HG03159 (cell line): ENCODE results near the gene NEU3.
"Not testable (repeated sequence)": the region's sequence is repeated elsewhere in the genome, so short reads cannot be mapped to it uniquely, and the experiment has no call there.

Experiments
- ATAC-seq: cut with Tn5 transposase; IDR thresholded peaks from one replicate; pipeline ENCODE4 v1.9.1; 2021; ENCODE audit warnings: mild to moderate bottlenecking, moderate library complexity; ENCODE audit not compliant: unreplicated experiment

Gene NEU3, protein sequence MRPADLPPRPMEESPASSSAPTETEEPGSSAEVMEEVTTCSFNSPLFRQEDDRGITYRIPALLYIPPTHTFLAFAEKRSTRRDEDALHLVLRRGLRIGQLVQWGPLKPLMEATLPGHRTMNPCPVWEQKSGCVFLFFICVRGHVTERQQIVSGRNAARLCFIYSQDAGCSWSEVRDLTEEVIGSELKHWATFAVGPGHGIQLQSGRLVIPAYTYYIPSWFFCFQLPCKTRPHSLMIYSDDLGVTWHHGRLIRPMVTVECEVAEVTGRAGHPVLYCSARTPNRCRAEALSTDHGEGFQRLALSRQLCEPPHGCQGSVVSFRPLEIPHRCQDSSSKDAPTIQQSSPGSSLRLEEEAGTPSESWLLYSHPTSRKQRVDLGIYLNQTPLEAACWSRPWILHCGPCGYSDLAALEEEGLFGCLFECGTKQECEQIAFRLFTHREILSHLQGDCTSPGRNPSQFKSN

DNA sequence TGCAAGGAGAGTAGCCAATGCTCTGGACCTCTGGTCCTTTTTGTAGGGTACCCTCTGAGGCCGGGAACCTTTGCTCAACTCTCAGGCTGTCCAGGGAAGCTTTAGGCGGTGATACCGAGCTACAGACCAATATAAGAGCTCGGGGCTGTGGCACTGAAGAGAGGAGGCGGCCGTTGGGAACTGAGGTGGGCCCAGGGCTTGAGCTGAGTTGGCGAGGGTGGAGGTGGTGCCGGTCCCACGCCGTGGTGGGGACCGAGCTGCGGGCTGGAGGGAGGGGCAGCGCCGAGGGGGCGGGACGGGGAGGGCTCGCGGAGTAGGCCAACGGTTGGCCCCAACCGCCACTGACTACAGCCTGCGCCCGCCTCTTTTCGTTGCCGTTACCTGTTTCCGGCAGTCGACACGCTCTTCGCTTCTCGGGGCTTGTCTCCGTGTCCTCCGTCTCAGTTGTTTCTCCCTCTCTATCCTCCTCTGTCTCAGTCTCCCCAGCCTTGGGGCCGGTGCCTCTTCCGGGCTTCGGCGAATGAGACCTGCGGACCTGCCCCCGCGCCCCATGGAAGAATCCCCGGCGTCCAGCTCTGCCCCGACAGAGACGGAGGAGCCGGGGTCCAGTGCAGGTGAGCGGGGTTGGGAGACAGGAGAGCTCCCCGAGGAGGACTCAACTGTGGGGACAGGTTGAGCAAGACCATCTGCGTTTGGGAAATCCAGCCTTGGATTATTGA, at the start of gene NEU3:
Gene NEU3, plus strand, starts transcription at position 393 of the 719 bp plus-strand sequence. Its CDS starts 128 bp downstream, at position 521.
- peak; percentile 82 for ATAC-seq

DNA sequence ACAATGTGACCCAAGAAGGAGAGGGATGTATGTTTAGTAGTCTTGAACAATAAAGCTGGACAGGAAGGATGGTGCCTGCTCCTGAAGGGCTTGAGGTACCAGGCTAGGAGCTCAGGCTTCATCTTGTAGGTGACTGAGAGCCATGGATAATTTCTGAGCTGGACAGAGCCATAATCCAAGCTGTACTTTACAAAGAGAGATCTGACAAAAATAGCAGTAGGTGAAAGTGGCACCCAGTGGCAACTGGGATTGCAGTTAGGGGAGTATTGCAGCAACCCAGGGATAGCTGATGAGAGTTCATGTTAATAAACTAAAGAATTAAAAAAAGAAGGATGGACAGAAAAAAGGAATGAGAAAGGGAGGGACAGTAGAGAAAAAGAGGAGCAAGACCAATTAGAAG, 47.2 kb upstream of the NEU3 start:
- no peak for ATAC-seq

DNA sequence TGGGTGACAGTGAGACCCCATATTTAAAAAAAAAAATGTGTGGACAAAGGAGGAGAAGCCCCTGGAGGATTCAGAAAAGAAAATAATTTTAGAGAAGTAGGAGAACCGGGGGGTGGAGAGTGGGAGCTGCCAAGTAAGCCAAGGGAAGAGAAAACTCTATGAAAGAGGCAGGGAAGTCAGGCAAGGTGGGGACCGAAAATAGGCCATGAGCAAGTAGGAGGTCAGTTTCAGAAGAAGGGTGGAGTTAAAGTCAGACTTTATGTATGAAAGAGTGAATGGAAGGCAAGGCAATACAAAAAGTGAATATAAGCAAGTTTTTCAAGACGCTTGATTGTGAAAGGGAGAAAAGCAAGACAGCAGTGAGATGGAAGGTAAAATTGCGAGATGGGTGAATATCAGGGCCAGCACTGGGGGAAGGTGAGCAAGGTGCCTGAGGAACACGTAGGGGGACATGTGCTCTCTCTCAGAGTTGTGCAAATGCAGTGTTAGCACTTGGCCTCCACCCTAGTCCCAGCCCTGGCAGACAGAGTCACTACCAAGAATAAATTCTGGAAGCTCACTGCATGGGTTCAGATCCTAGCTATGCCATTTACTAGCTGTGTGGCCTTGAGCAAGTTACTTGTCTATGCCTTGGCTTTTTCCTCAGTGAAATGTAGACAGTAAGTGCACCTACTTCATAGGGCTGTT, 46.5 kb upstream of the NEU3 start:
- ATAC-seq: no peak

DNA sequence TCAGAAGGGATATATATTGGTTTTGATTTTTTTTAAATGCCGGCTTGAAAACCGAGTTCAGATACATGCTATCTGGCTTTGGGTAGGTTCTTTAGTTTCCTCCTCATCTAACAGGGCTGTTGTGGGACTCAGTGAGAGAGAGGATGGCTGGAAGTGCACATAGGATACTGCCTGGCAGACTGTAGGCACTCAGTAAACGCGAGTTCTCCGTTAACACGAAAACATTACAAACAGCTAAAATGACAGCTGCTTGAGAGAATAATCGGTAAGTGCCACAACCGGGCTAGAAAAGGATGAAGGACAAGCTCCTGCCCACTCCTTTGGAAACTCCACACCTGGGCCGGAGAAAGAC, 40.2 kb upstream of the NEU3 start:
- peak; percentile 13 for ATAC-seq

DNA sequence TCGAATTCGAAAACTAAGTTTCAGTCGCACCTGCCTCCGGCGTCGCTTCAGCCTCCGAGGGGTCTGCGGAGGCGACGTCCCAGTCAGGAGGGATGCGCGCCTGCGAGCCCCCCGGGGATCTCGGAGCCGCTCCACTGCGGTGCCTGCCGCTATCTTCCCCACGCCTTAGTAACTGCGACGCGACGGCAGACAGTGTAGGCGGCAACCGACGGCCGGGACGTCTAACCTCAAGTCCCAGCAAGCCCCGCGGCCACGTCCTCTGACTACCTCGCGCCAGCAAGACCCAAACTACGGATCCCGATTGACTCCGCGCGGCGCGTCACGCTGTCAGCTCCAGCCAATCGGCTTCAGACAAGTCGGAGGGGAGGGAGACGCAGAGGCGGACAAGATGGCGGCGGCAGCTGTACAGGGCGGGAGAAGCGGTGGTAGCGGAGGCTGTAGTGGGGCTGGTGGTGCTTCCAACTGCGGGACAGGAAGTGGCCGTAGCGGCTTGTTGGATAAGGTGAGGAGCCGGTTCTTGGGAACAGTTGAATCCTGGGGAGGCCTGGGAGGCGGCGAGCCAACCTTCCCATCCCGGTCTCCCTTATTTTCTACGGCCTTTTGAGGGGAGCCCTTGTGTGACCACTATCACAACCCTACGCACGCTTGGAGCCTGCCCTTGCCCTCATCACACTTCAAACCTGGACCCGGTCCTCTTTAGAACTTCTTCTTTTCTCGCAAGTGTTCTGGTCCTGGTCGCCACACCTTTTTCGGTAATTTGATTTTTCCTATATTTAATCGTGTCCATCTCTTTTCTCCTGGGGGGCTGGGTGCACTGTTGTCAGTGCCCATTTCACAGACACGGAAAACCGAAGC, 39.6 kb upstream of the NEU3 start, which contains the start of the genes SPCS2 and XRRA1:
Gene SPCS2, plus strand, starts transcription at position 369 of the 855 bp plus-strand sequence. Its CDS starts 20 bp downstream, at position 389.
Gene XRRA1, minus strand, starts transcription at position 194 of the 855 bp plus-strand sequence. CDS start 8,213 bp downstream, outside the sequence.
- ATAC-seq: peak; percentile 89

DNA sequence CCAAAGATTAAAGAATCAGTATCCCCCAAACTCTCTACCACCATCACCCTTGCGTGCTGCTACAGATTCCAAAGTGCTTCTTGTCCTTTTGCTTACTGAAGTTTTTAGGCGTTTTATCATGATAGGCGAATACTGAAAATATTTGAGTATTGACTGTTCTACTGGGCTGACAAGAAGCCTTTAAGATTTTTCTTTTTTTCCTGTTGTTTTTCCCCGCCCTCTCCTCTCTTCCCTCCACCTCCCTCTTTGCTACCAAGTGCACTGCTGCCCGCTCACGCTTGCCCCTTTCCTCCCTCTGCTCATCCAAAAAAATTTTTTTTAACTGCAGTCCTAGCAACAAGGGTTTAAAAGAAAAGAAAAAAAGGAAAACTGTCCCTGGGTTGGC, 39.0 kb upstream of the NEU3 start:
- ATAC-seq: no peak

DNA sequence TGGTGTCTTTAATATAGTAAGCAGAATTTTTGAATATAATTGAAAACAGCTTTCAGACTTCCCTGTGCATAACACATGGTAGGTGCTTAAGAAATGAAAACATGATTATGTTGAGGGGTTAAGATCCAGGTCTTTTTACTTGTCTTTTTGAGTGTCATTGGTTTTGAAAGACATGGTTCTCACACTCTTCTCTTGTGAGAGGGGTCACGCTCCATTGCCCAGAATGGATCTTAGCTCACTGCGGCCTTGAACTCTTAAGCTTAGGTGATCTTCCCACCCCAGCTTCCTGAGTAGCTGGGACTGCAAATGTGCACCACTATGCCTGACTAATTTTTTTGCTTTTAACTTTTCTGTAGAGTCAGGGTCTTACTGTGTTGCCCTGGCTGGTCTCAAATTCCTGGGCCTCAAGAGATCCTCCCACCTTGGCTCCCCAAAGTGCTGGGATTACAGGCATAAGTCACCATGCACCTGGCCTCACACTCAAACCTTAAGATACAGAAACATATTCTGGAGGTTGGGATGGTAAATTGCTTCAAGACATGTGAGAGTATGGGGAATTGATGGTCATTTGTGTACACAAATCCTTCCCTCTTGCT, 38.3 kb upstream of the NEU3 start:
- ATAC-seq: no peak

DNA sequence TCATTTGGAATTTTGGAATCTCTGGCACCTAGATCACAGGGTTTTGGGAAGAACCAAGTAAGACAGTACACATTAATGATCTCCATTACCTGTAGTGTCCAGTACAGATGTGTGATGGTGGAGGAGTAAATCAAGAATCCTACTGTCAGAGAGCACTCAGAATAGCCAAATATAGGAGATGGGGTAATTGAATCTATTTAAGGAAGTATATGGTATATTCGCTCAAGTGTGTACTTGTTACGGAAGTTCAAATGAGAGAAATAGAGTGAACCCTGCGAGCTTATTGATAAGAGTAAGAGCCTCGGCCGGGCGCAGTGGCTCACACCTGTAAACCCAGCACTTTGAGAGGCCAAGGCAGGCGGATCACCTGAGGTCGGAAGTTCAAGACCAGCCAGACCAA, 37.5 kb upstream of the NEU3 start:
- no peak for ATAC-seq

DNA sequence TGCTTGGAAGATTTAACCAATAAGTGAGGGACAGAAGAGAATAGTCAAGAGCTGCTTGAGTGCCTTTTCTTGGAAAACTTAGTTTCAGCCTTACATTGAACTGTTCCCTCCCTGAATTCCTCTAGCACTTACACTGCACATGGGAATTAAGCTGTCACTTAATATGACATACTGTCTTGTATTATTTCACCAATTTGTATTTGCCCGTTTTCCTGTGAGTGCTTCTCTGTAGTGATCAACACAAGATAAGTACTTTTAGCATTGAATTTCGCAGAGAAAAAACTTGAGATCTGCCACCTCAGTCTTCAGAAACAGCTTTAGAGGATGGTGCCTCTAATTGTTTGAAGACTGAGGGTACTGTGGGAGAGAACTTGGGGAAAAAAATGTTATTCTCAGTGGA, 36.0 kb upstream of the NEU3 start:
- ATAC-seq: no peak

DNA sequence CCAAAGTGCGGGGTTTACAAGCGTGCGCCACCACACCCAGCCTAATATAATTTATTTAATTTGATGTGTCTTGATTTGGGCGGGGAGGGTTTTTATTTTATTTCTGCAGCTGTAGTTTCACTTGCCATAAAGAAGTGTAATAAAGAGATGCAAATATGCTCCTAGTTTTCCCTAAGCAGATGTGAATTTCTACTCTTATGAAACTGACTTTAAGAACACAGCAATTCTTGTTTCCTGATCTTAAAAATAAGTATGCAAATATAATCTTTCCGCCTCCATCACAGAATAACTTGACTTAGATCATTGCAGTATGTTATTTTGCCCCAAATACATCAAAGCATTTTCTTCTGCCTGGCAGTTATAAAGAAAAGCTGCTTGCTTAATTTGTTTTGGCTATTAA, 35.3 kb upstream of the NEU3 start:
- no peak for ATAC-seq

DNA sequence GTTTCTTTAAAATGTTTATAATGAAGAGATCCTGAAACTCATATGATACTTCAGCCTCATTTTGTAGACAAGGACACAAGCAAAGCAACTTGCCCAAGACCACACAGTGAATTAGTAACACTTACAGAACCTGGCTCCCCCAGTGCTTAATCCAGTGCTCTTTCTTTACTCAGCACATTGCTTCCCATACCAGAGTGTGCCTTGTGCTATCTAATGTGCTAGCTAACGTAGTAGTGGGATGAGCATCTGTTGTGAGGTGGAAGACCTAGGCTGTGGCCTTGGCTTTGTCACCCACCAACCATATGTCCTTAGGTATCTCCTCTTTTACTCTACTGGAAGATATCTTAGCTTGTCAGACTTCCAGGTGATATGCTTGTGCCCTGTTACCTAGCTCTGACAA, 34.5 kb upstream of the NEU3 start:
- ATAC-seq: no peak

DNA sequence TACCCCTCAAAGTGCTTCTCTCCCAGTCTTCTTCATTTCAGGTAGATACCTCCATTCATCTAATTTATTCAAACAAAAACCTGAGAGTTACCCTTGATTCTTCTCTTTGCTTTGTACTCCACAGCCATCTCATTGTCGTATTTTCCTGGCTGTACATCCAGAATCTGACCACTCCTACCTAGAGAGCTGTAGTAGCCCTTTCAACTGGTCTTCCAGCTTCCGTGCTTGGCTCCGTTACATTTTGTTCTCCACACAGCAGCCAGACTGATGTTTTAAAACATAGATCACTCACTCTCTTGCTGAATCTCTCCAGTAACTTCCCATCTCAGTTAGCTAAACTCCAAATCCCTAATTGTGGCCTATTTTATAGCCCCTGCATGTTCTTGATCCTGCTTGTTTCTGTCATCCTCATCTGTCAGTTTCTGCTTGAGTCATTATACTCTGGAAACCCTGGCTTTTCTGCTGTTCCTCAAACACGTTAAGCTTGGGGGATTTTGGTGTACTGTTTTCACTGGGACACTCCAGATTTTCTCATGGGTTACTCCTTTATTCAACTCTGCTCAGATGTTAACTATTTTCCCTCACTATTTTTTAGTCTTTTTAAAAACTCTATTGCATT, 32.2 kb upstream of the NEU3 start:
- ATAC-seq: no peak

DNA sequence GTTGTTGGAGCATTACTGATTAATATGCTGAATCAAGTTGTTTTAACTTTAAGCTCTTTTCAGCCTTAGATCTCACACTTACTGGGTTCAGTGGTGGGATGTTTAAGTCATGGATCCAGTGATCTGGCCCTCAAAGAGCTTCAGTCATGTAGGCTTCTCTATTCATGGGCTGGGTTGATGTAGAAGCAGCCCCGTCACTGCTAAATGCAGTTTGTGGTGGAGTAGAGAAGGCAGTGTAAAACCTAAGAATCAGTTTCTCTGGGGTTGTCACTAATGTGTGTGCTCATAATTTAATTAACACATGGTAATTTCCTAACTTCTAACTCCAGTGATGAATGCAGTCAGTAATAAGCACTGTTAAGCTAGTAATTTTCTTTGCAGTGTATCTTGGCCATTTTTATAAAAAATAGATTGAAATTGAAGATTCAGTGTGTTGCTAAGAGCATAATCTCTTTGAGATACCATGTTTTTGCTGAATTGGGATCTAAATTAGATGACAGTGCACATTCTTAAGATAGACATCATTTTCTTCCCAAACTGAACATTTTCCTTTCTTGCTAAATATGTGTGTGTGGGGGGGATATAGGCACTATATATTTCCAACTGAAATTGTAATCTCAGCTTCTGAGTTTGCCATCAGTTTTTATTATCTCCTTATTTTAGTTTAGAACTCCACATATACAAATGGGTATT, 30.6 kb upstream of the NEU3 start:
- ATAC-seq: no peak

DNA sequence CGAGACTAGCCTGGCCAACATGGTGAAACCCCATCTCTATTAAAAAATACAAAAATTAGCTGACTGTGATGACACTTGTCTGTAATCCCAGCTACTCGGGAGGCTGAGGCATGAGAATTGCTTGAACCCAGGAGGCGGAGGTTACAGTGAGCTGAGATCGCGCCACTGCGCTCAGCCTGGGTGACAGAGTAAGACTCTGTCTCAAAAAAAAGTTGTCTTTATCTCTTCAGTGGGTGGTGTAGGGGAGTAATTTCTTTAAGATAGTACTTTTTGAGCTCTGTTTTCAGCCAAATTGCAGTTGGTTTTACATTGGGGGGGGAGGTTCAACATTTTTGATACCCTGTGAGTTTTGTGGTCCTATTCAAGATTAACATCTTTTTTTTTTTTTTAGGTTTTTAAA, 28.6 kb upstream of the NEU3 start:
- ATAC-seq: not testable (repeated sequence)

DNA sequence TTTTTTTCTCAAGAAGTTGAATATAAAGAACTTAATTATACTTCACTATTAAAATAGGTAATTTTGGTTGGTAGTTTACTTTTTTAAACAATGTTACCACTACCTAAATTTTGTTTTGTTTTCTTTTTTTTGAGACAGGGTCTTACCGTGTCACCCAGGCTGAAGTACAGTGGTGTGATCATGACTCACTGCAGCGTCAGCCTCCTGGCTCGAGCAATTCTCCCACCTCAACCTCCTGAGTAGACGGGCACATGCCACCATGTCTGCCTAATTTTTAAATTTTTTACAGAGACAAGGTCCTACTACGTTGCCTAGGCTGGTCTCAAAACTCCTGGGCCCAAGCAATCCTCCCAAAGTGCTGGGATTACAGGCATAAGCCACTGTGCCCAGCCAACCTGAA, 22.1 kb upstream of the NEU3 start:
- no peak for ATAC-seq

DNA sequence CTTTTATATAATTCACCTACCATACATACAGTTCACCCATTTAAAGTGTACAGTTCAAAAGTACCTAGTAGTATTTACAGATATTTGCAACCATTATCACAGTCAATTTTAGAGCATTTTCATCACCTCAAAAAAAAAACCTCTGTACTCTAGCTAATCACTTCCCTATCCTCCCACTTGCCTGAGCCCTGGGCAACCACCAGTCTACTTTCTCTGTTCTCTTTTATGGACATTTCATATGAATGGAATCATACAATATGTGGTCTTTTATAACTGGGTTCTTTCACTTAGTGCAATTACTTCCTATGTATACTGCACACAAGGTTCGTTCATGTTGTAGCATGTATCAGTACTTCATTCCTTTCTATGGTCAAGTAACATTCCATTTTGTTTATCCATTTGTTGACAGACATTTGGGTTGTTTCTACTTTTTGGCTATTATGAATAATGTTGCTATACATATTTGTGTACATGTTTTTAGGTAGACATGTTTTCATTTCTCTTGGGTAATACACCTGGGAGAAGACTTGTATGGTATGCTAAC, 17.8 kb upstream of the NEU3 start:
- no peak for ATAC-seq

DNA sequence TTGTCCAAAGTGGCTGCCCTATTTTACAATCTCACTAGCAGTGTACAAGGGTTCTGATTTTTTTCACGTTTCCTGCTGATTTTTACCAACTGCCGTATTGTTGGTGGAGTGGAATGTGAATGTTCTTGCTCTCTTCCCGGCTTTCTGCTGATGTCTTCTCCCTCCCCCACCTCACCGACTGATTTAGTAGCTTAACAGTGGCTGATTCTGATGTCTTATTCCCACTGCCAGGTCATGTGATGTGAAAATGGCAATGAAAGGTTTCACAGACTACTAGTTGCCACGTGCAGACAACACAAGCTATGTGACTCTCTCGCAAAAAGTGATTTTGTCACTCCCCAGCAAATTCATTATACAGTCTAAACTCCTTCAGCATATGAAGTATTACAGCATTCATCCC, 17.3 kb upstream of the NEU3 start:
- ATAC-seq: no peak

DNA sequence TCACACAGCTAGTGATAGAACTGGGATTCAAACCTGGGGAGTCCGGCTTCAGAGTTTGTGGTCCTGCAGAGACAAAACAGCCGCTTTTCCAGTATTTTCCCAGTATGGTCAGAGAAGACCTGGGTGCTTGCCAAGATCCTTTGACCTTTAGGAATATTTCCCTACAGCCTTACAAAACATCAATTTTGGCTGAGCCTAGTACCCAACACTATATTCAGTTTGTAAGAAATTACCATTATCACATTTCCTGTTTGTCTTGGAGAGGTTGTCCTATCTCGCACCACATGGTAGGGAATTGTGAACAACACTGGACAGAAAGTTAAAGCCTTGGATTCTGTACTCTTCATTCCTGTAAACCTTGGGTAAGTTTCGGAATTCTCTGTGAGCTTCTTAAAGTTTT, 10.7 kb upstream of the NEU3 start:
- ATAC-seq: no peak

DNA sequence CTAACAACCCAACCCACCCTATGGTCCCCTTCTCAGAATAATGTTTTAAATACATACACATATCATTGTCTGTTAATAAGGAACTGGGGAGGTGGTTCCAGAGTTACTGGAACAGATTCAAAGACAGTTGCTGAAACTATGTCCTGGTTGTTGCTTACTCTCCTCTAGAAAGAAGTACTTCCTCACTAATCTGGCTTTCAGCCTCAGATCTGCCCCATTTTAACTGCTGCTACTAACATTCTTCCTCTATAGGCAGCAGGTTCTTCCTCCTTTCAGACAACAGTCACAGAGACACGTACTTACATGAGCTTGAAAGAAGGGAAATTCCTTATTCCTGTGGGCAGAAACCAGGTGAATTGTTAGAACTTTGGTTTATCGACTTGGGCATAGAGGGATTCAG, 8.1 kb upstream of the NEU3 start:
- ATAC-seq: no peak
